ENCODE results near the gene WDR64.

- TF ChIP-seq CTCF (conservative IDR thresholded peaks at IDR 0.05; ENCODE audit: low read depth, low read length), result no peak
- no peak for TF ChIP-seq EZH2 (IDR thresholded peaks at IDR 0.05; ENCODE audit: low read length, unreplicated experiment)
- no peak for TF ChIP-seq EZH2phosphoT487 (IDR thresholded peaks at IDR 0.05; ENCODE audit: borderline replicate concordance, low read length)
Measured at GRCh38 chr1:241654641-241655040, 2.6 kb downstream of the WDR64 start.
